Activated CD4-positive, alpha-beta T cell treated with anti-CD3 and anti-CD28 coated beads, Interleukin-2, amount 10 ng/mL, durations not matched to agents 7 days and 5 days (primary cell): ENCODE data around the gene MEGF6. TPM values are rescaled to one million over a fixed set of nuclear protein-coding genes. Genes with fewer than 3 reads are reported as not detected.

Experiments used
- CTCF ChIA-PET: fragments of 350-600 bp; sonication (Branson Sonifier 250); formaldehyde crosslinking; loops from one replicate; lab custom pipeline; 2021; ENCODE audit warnings: antibody characterized with exemption; lab: Charles Lee
- POLR2A ChIA-PET: fragments of 350-600 bp; sonication (Branson Sonifier 250); formaldehyde crosslinking; loops from one replicate; lab custom pipeline; 2021; ENCODE audit warnings: antibody characterized with exemption; lab: Charles Lee
- DNase-seq: peaks from one replicate; pipeline ENCODE4 v3.0.0-alpha.2; 2020
- H3K27ac Mint-ChIP-seq: one replicate; pipeline ENCODE4 v1.8.0; 2021; ENCODE audit warnings: mild to moderate bottlenecking, moderate library complexity, mixed read lengths
- H3K27me3 Mint-ChIP-seq: one replicate; pipeline ENCODE4 v1.8.0; 2021; ENCODE audit warnings: mixed read lengths
- H3K36me3 Mint-ChIP-seq: one replicate; pipeline ENCODE4 v1.8.0; 2021; ENCODE audit warnings: low read depth, mixed read lengths
- H3K4me1 Mint-ChIP-seq: one replicate; pipeline ENCODE4 v1.8.0; 2021; ENCODE audit warnings: mixed read lengths
- H3K4me3 Mint-ChIP-seq: one replicate; pipeline ENCODE4 v1.8.0; 2021; ENCODE audit warnings: mild to moderate bottlenecking, moderate library complexity, mixed read lengths
- H3K9me3 Mint-ChIP-seq: one replicate; pipeline ENCODE4 v1.8.0; 2021; ENCODE audit warnings: mixed read lengths
- total RNA-seq, 2 experiments: library from RNA; stranded (reverse); gene quantifications; one replicate each; pipeline ENCODE4 v1.2.3, GENCODE V29; 2021

The MEGF6 gene
- total RNA-seq, 2 experiments from 2014 or later: 20.7 to 26.6 TPM

- ChIA-PET CTCF (no interaction called here), POLR2A (no interaction called here)
- H3K9me3 Mint-ChIP-seq: no peaks in the 10 kb centered on the region
- peak within 1 kb of the TSS; percentile 34 for H3K4me3 Mint-ChIP-seq
- DNase-seq: no peak
- H3K36me3 Mint-ChIP-seq: no peaks in the 10 kb centered on the region
- H3K4me1 Mint-ChIP-seq: peaks cover 22% of the 10 kb centered on the region
- peaks cover 44% of the 10 kb centered on the region for H3K27me3 Mint-ChIP-seq
- H3K27ac Mint-ChIP-seq: no peak within 1 kb of the TSS
Observed at GRCh38 chr1:3651930-3652547, 40.7 kb upstream of the MEGF6 start, which contains the start of gene TP73. Gene TP73 (plus strand): TSS chr1:3652516. CDS start chr1:3682366, 29,850 bp downstream.

DNA sequence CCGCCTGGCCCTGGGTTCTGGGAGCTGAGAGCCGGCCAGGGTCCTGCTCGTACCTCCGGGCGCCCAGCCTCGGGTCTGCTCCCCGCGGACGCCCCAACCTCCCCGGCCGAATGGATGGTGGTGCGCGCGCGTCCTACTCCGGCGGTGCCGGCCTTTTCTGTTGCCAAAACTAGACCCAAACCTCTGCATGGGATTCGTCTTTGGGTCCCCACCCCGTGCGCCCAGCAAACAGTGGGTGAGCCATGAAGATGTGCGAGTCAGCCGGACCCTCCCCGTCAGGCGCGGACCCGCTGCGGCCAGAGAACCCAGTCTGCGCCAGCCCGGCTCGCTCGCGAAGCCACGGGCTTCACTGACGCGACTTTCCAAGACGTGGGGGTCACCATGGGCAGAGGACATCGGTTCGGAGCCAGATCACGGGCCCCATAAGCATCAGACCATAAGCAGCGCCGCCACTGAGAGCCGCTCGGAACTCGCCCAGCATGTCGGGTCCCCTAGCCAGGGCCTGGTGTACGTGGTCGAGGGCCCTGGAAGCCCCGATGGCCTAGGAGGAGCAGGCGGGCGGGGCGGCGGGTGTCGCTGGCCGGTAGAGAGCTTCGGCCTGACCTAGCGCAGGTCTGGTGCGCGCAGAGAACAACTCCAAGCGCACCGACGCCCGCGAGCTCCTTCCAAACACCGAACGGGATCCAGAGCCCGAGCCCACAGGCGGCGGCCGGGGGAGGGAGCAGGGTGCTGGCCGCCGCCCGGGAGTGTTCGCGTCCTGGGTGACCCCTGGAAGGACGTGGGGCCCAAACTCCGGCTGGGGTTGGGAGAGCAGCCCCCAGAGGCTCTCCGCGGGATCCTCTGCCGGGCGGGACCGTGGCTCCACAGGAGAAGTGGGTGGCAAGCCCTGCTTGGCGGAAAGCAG lies 40.0 kb upstream of the MEGF6 start:
- DNase-seq: no peak
- Mint-ChIP-seq H3K36me3 (no peaks in the 10 kb centered on the region), H3K9me3 (no peaks in the 10 kb centered on the region), H3K4me3 (no peak overlapping the region), H3K4me1 (peaks cover 22% of the 10 kb centered on the region), H3K27me3 (peaks cover 41% of the 10 kb centered on the region), H3K27ac (no peak overlapping the region)
- CTCF ChIA-PET: no interaction called here
- POLR2A ChIA-PET: no interaction called here

DNA sequence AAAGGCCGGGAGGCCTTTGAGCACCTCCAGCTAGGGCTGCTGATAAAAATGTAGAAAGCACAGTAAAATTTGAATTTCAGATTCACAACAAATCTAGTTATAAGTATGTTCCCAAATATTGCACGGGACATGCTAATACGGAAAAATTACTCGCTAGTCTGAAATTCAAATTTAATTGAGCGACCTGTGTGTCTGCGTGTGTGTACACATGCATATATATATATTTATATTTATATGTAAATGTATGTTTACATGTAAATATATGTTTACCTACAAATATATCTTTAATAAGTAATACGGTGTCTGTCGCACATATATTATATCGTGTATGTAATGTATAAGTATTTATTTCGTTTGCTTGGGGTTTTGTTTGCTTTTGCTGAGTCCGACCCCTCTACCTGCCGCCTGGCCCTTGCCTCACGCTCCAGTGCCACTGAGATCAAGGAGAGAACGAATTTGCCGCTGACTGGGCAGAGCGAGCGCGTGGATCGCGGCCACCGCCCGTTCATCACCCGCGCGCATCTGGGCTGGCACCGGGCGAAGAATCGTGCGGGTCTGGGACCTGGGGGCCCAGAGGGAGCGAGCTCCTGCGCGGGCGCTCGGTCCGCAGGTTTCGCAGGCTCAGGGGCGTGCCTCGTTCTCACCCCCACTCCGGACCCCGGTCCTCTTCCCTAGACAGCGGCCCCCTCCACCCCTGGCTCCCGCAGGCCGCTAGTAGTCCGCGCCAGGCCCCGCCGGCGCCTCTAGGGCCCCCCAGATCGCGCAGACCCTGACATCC lies 39.1 kb upstream of the MEGF6 start:
- H3K4me3 Mint-ChIP-seq: peak overlapping the region; percentile 80
- H3K27ac Mint-ChIP-seq: peak overlapping the region; percentile 46
- POLR2A ChIA-PET: no interaction called here
- H3K9me3 Mint-ChIP-seq: no peaks in the 10 kb centered on the region
- H3K36me3 Mint-ChIP-seq: peaks cover 3% of the 10 kb centered on the region
- CTCF ChIA-PET: interaction anchor here (1.0 kb wide), 1 partner anchor 160 kb away, joined by 4 read pairs; no protein-coding TSS in a partner anchor
- peaks cover 22% of the 10 kb centered on the region for H3K4me1 Mint-ChIP-seq
- peaks cover 36% of the 10 kb centered on the region for H3K27me3 Mint-ChIP-seq
- no peak for DNase-seq

GRCh38 chr1:3649342-3650247 lies 38.3 kb upstream of the MEGF6 start, which contains the start of gene WRAP73:
Gene WRAP73 (minus strand): TSS chr1:3650103. CDS start chr1:3649999, 104 bp downstream.
- peaks cover 22% of the 10 kb centered on the region for H3K4me1 Mint-ChIP-seq
- peak within 1 kb of the TSS; percentile 80 for H3K4me3 Mint-ChIP-seq
- POLR2A ChIA-PET: no interaction called here
- peaks cover 27% of the 10 kb centered on the region for H3K27me3 Mint-ChIP-seq
- peak within 1 kb of the TSS; percentile 75 for H3K27ac Mint-ChIP-seq
- peaks cover 8% of the 10 kb centered on the region for H3K36me3 Mint-ChIP-seq
- DNase-seq: peak; percentile 92
- CTCF ChIA-PET: interaction anchor here (1.0 to 1.2 kb wide), 2 partner anchors 74 to 159 kb away, joined by 4 read pairs; no protein-coding TSS in a partner anchor
- H3K9me3 Mint-ChIP-seq: no peaks in the 10 kb centered on the region

DNA sequence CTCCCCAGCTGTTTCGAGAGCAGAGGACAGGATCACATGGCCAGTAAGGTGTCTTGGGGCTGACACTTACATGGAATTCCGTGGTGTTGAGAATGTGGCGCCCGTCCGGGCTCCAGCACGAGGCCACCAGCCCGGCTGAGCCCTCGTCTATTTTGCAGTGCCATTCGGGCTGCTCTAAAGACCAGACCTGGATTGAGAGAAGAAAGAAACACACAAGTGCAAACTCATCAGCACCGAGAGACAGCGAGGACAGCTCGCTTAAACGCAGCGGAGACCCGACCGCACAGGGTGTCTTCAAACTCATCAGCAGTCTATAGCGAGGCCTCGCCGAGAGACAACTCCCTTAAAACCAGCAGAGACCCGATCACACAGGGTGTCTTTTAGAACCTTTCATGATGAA lies 35.3 kb upstream of the MEGF6 start:
- H3K9me3 Mint-ChIP-seq: no peaks in the 10 kb centered on the region
- H3K36me3 Mint-ChIP-seq: peaks cover 11% of the 10 kb centered on the region
- no peak overlapping the region for H3K27ac Mint-ChIP-seq
- peaks cover 11% of the 10 kb centered on the region for H3K27me3 Mint-ChIP-seq
- no peak overlapping the region for H3K4me3 Mint-ChIP-seq
- ChIA-PET CTCF (no interaction called here), POLR2A (no interaction called here)
- no peak for DNase-seq
- H3K4me1 Mint-ChIP-seq: peaks cover 22% of the 10 kb centered on the region

GRCh38 chr1:3645666-3646355 lies 34.5 kb upstream of the MEGF6 start:
- DNase-seq: no peak
- Mint-ChIP-seq H3K4me1 (peaks cover 20% of the 10 kb centered on the region), H3K27me3 (peaks cover 5% of the 10 kb centered on the region), H3K4me3 (no peak overlapping the region), H3K36me3 (peaks cover 11% of the 10 kb centered on the region), H3K9me3 (no peaks in the 10 kb centered on the region), H3K27ac (no peak overlapping the region)
- POLR2A ChIA-PET: no interaction called here
- CTCF ChIA-PET: no interaction called here

DNA sequence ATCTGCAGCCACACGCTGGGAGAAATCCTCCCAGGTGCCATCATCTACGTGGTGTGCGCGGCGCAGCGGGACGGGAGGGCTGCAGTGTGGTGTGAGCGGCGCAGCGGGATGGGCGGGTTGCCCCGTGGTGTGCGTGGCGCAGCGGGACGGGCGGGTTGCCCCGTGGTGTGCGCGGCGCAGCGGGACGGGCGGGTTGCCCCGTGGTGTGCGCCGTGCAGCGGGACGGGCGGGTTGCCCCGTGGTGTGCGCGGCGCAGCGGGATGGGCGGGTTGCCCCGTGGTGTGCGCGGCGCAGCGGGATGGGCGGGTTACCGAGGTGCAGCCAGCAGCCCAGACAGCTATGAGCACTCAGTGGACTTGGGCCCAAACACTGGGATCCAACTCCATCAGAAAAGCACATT lies 33.9 kb upstream of the MEGF6 start:
- POLR2A ChIA-PET: no interaction called here
- H3K27me3 Mint-ChIP-seq: peaks cover 2% of the 10 kb centered on the region
- peaks cover 11% of the 10 kb centered on the region for H3K36me3 Mint-ChIP-seq
- DNase-seq: no peak
- H3K4me3 Mint-ChIP-seq: no peak overlapping the region
- no peak overlapping the region for H3K27ac Mint-ChIP-seq
- CTCF ChIA-PET: no interaction called here
- no peaks in the 10 kb centered on the region for H3K9me3 Mint-ChIP-seq
- peaks cover 19% of the 10 kb centered on the region for H3K4me1 Mint-ChIP-seq

DNA sequence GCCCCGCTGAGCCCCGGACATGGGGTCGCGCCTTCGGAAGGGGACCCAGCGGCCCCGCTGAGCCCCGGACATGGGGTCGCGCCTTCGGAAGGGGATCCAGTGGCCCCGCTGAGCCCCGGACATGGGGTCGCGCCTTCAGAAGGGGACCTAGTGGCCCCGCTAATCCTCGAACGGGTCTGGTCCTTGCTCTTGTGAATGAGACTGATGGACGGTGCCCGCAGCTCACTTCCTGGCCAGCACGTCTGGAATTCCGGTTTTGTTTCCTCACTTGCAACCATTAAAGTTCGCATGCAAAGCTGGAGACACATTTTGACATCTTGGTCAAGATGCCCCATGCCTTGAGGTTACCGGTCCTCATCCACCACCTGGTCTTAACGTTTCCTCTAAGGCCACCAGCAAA lies 33.0 kb upstream of the MEGF6 start:
- ChIA-PET CTCF (no interaction called here), POLR2A (no interaction called here)
- Mint-ChIP-seq H3K4me1 (peaks cover 16% of the 10 kb centered on the region), H3K27me3 (no peaks in the 10 kb centered on the region), H3K27ac (no peak overlapping the region), H3K9me3 (no peaks in the 10 kb centered on the region), H3K4me3 (no peak overlapping the region), H3K36me3 (peaks cover 11% of the 10 kb centered on the region)
- DNase-seq: no peak

DNA sequence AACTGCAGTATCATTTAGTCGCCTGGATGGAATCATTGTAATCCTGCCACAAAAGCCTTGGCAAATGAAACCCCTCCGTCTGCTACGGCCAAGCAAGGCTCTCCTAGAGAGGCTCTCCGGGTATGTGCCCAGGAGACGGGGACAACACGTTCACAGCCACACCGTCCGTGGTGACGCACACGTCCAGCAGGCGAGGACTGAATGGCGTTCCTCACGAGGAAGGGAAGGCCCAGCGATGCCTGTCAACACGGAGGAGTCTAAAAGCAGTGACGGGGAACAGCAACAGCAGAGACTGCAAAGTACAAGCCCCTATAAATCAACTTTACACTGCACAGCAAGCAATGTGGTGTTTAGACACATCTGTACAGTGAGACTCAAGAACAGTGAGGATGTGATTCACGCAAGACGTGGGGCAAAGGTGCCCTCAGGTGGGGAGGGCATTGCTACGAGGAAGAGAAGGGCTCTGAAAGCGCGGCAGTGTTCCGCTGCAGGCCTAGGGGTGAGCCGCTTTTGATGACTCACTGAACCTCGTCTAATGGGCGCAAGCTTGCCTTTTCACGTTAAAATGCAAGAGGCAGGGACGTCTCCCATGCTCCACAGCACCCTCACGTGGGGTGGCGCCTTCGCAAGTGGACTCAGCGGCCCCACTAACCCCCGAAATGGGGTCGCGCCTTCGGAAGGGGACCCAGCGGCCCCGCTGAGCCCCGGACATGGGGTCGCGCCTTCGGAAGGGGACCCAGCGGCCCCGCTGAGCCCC lies 31.8 kb upstream of the MEGF6 start:
- H3K36me3 Mint-ChIP-seq: peaks cover 11% of the 10 kb centered on the region
- POLR2A ChIA-PET: no interaction called here
- CTCF ChIA-PET: no interaction called here
- no peak for DNase-seq
- no peak overlapping the region for H3K27ac Mint-ChIP-seq
- no peak overlapping the region for H3K4me3 Mint-ChIP-seq
- H3K4me1 Mint-ChIP-seq: peaks cover 4% of the 10 kb centered on the region
- H3K9me3 Mint-ChIP-seq: no peaks in the 10 kb centered on the region
- no peaks in the 10 kb centered on the region for H3K27me3 Mint-ChIP-seq

DNA sequence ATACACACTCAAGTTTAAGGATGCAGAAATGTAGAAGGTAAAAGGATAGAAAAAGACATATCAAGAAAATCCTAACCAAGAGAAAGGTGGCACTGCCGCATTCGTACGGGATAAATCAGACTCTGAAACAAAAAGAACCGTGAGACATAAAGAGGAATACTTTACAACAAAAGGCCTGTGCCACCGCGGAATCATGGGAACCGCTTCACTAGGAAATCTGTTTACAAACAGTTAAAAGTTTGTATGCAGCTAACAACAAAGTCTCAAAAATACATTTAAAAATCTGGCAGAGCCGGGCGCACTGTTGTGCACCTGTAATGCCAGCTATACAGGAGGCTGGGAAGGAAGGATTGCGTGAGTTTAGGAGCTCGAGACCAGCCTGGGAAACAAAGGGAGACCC lies 30.5 kb upstream of the MEGF6 start:
- Mint-ChIP-seq H3K27ac (no peak overlapping the region), H3K4me1 (no peaks in the 10 kb centered on the region), H3K4me3 (no peak overlapping the region), H3K36me3 (peaks cover 13% of the 10 kb centered on the region), H3K9me3 (no peaks in the 10 kb centered on the region), H3K27me3 (no peaks in the 10 kb centered on the region)
- no peak for DNase-seq
- POLR2A ChIA-PET: no interaction called here
- CTCF ChIA-PET: no interaction called here

- Mint-ChIP-seq H3K4me3 (no peak overlapping the region), H3K9me3 (no peaks in the 10 kb centered on the region)
- POLR2A ChIA-PET: no interaction called here
Observed at GRCh38 chr1:3641046-3641760, 29.9 kb upstream of the MEGF6 start.

More at GRCh38 chr1:3641046-3641760, 29.9 kb upstream of the MEGF6 start:
- Mint-ChIP-seq H3K36me3 (peaks cover 18% of the 10 kb centered on the region), H3K27me3 (no peaks in the 10 kb centered on the region), H3K4me1 (no peaks in the 10 kb centered on the region), H3K27ac (no peak overlapping the region)
- CTCF ChIA-PET: no interaction called here
- no peak for DNase-seq
